ENCODE measurements around the gene KHDC3L. TPM values are rescaled to one million over a fixed set of nuclear protein-coding genes. Genes with fewer than 3 reads are reported as not detected.

Gene KHDC3L
- polyA plus RNA-seq, 3 donors: not detected

- WGBS, 3 donors: 86 to 97% (median 93%) methylated on average over 1 of the region's 1 CpG
- no peak overlapping the region for H3K27ac ChIP-seq (ENCODE audit: low read depth, low read length)
Measured at GRCh38 chr6:73409395-73409794, 46.9 kb downstream of the KHDC3L start.

GRCh38 chr6:73413102-73413501 lies 50.6 kb downstream of the KHDC3L start:
- H3K27ac ChIP-seq (ENCODE audit: low read depth, low read length): no peak overlapping the region
- 94 to 100% (median 99%) methylated on average over 3 of the region's 3 CpGs for WGBS, 3 donors

Other genes with a start within 250 kb of the KHDC3L start
- not detected for gene KHDC1L, start 137.2 kb upstream of the KHDC3L start, polyA plus RNA-seq
- 1 to 10 TPM in 2 of 3 donors, under 1 TPM in 1; 0.88 to 2.4 (median 2.0) TPM for gene KHDC1, start 99.5 kb upstream of the KHDC3L start, polyA plus RNA-seq
- not detected for gene DPPA5, start 8.4 kb upstream of the KHDC3L start, polyA plus RNA-seq
- under 1 TPM in 2 of 3 donors, not detected in 1; 0.27 to 0.59 TPM for gene OOEP, start 7.2 kb downstream of the KHDC3L start, polyA plus RNA-seq
- gene DDX43, start 32.2 kb downstream of the KHDC3L start, polyA plus RNA-seq: 1 to 10 TPM in 1 of 3 donors, under 1 TPM in 2; 0.79 to 1.1 (median 0.86) TPM
- 1 to 10 TPM in 2 of 3 donors, under 1 TPM in 1; 0.81 to 5.1 (median 2.7) TPM for gene CGAS, start 89.6 kb downstream of the KHDC3L start, polyA plus RNA-seq
- gene MTO1, start 99.1 kb downstream of the KHDC3L start, polyA plus RNA-seq: 10 to 100 TPM in 2 of 3 donors, 1 to 10 TPM in 1; 9.6 to 17.2 (median 11.7) TPM
- over 10,000 TPM in 2 of 3 donors, 1,000 to 10,000 TPM in 1; 8,558 to 14,659 (median 10,970) TPM for gene EEF1A1, start 158.4 kb downstream of the KHDC3L start, polyA plus RNA-seq

All from adipose tissue (tissue), 3 donors.